ENCODE results near the gene THSD4. TPM values are rescaled to one million over a fixed set of nuclear protein-coding genes. Genes with fewer than 3 reads are reported as not detected.
A peak's percentile ranks its signal among the peaks of the same experiment; 100 is the strongest.

Gene THSD4
- polyA plus RNA-seq, 1 experiment, result 45.8 TPM

DNA sequence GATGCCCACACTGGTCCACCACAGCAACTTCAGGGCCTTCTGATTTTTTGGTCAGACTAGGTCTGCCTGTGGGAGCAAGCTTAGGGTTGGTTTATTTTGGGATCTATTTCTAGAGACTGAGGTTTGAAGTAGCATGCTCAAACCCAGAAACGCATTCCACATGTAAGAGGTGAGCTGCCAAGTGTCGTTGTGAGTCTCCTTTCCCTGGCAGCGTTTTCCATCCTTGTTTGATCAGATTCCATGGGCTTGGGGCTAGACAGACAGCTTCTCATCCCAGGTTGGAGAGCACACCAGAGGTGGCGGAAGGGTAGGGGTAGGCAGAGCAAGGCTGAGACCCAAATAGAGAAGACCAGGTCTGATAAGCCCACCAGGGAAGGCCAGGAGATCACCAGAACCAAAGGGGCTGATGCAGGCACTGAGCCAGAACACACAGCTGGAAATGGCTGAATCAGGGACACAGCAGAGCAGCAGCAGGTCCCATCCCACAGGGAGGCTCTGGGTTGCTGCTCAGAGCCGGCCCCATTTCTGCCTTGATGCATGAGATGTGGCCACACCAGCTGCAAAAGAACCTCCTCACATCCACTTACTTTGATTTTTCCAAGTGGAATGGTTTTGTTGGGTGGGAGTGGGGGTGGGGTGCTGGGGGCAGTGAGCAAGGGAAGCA, 186.8 kb downstream of the THSD4 start:
- Histone ChIP-seq H3K4me3 (ENCODE audit: low read depth, low read length) (no peak overlapping the region), H3K9me3 (ENCODE audit: control insufficient read depth, insufficient read depth, low read length) (no peaks in the 10 kb centered on the region; the same call in 1 of the 2 replicates), H3K27me3 (ENCODE audit: control insufficient read depth, insufficient read depth, low read length) (no peaks in the 10 kb centered on the region), H3K27ac (ENCODE audit: low read depth, low read length) (peak overlapping the region; percentile 77)
- ChIA-PET CTCF (interaction anchor here (0.6 kb wide), 1 partner anchor 200 kb away, joined by 3 read pairs; no protein-coding TSS in a partner anchor), POLR2A (interaction anchor here (0.6 to 1.4 kb wide), 3 partner anchors 11 to 95 kb away, joined by 3 to 4 read pairs (median 3); no protein-coding TSS in a partner anchor)
- TF ChIP-seq, protein P1, sequence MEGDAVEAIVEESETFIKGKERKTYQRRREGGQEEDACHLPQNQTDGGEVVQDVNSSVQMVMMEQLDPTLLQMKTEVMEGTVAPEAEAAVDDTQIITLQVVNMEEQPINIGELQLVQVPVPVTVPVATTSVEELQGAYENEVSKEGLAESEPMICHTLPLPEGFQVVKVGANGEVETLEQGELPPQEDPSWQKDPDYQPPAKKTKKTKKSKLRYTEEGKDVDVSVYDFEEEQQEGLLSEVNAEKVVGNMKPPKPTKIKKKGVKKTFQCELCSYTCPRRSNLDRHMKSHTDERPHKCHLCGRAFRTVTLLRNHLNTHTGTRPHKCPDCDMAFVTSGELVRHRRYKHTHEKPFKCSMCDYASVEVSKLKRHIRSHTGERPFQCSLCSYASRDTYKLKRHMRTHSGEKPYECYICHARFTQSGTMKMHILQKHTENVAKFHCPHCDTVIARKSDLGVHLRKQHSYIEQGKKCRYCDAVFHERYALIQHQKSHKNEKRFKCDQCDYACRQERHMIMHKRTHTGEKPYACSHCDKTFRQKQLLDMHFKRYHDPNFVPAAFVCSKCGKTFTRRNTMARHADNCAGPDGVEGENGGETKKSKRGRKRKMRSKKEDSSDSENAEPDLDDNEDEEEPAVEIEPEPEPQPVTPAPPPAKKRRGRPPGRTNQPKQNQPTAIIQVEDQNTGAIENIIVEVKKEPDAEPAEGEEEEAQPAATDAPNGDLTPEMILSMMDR (IDR thresholded peaks at IDR 0.05; ENCODE audit: low read depth, low read length), result no peak
- DNase-seq (ENCODE audit: low read depth, low spot score), result no peak

DNA sequence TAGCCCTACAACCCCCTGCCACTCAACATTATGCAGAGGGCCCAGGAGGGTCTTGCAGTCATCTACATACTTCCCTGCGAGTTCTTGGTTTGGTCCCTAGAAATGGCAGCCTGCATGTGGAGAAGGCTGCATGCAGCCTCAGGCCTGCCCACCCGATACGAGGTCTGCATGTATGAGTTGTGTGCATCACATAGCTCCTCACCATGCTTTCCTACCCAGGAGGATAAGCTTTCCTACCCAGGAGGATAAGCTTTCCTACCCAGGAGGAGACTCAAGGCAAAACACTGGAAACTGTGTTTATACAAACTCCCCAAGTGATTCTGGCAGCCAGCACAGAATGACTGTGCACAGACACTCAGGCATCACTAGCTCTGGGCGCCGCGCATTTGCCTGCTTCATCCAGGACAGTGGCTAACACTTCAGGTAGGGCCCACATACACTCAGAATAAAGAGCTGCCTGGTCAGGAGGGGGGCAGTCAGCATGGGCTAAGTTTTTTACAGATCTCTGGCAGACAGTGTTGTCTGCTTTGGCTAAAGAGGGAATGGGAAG, 187.7 kb downstream of the THSD4 start:
- peak overlapping the region; percentile 59 for H3K27ac ChIP-seq (ENCODE audit: low read depth, low read length)
- ChIA-PET CTCF (no interaction called here), POLR2A (interaction anchor here (1.2 to 1.4 kb wide), 2 partner anchors 10 to 21 kb away, joined by 3 read pairs; no protein-coding TSS in a partner anchor)
- H3K4me3 ChIP-seq (ENCODE audit: low read depth, low read length), result no peak overlapping the region
- H3K9me3 ChIP-seq (ENCODE audit: control insufficient read depth, insufficient read depth, low read length), result no peaks in the 10 kb centered on the region; the same call in none of the 2 replicates
- TF ChIP-seq, protein P1 (IDR thresholded peaks at IDR 0.05; ENCODE audit: low read depth, low read length), result no peak
- no peak for DNase-seq (ENCODE audit: low read depth, low spot score)
- no peaks in the 10 kb centered on the region for H3K27me3 ChIP-seq (ENCODE audit: control insufficient read depth, insufficient read depth, low read length)

DNA sequence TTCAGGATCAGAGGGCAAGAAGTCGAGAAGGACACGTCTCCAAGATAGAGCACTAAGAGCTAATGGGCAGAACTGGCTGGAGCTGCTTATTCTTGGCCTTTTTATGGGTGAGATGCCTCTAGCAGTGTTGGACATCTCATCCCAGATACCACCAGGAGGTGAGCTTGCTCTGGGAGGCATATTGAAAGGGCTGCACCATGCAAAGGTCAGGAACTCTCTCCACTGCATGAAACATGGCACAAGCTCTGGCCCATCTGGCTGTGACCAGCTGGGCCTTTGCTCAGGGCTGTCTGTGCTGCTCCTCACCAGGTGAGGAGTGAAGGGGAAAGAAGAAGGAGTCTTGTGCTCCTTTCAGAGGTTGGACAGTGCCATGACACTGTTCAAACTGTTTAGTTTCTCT, 188.7 kb downstream of the THSD4 start:
- Histone ChIP-seq H3K27ac (ENCODE audit: low read depth, low read length) (no peak overlapping the region), H3K4me3 (ENCODE audit: low read depth, low read length) (no peak overlapping the region), H3K9me3 (ENCODE audit: control insufficient read depth, insufficient read depth, low read length) (no peaks in the 10 kb centered on the region; the same call in none of the 2 replicates), H3K27me3 (ENCODE audit: control insufficient read depth, insufficient read depth, low read length) (no peaks in the 10 kb centered on the region)
- TF ChIP-seq, protein P1 (IDR thresholded peaks at IDR 0.05; ENCODE audit: low read depth, low read length), result no peak
- ChIA-PET CTCF (no interaction called here), POLR2A (interaction anchor here (1.7 kb wide), 1 partner anchor 9 kb away, joined by 4 read pairs; no protein-coding TSS in a partner anchor)
- DNase-seq (ENCODE audit: low read depth, low spot score), result no peak

DNA sequence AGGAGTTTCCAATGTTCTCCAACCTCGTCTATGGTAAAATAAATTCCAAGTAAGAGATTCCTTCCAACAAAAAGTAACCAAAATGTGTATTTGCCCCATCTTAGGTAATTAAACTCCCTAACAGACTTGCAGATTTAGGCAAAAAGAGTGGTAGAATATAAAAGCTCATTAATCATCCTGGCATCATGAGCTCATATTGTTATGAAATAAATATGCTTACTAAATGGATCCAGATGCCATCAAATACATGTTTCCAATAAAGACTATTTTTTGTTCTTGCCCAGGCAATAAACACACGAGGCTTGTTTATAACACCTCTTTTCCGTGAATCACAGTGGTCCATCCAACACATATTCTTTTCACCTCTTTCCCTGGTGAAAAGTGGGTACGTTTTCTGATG, 189.4 kb downstream of the THSD4 start:
- Histone ChIP-seq H3K27me3 (ENCODE audit: control insufficient read depth, insufficient read depth, low read length) (no peaks in the 10 kb centered on the region), H3K4me3 (ENCODE audit: low read depth, low read length) (no peak overlapping the region), H3K9me3 (ENCODE audit: control insufficient read depth, insufficient read depth, low read length) (no peaks in the 10 kb centered on the region; the same call in none of the 2 replicates), H3K27ac (ENCODE audit: low read depth, low read length) (no peak overlapping the region)
- ChIA-PET POLR2A (interaction anchor here (1.7 kb wide), 1 partner anchor 9 kb away, joined by 4 read pairs; no protein-coding TSS in a partner anchor), CTCF (no interaction called here)
- no peak for DNase-seq (ENCODE audit: low read depth, low spot score)
- TF ChIP-seq, protein P1 (IDR thresholded peaks at IDR 0.05; ENCODE audit: low read depth, low read length), result no peak

DNA sequence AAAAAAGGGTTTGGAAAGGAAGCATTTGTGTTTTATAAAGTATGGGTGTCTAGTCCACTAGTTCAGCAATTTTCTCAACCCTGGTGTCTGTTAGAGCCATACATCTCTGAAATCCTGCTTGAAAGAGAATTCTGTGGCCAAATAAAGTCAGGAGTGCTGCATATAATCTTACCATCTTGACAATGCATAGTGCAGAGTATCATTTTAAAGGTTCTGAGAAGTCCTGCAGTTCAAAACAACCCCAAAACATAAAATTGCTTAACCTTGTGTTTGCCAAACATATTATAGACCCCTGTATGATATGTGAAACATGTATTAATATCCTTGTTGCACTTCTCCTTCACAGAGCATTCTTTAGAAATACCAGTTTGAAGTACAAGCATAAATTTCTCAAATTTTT, 191.3 kb downstream of the THSD4 start:
- POLR2A ChIA-PET, result no interaction called here

More for the DNA sequence above, 191.3 kb downstream of the THSD4 start:
- Histone ChIP-seq H3K27ac (ENCODE audit: low read depth, low read length) (no peak overlapping the region), H3K9me3 (ENCODE audit: control insufficient read depth, insufficient read depth, low read length) (no peaks in the 10 kb centered on the region; the same call in none of the 2 replicates), H3K4me3 (ENCODE audit: low read depth, low read length) (no peak overlapping the region), H3K27me3 (ENCODE audit: control insufficient read depth, insufficient read depth, low read length) (no peaks in the 10 kb centered on the region)
- CTCF ChIA-PET, result no interaction called here
- DNase-seq (ENCODE audit: low read depth, low spot score), result no peak
- TF ChIP-seq, protein P1 (IDR thresholded peaks at IDR 0.05; ENCODE audit: low read depth, low read length), result no peak

All from AG04450 (cell line).